ENCODE results near the gene SCAND1.

SCAND1 gene

DNA sequence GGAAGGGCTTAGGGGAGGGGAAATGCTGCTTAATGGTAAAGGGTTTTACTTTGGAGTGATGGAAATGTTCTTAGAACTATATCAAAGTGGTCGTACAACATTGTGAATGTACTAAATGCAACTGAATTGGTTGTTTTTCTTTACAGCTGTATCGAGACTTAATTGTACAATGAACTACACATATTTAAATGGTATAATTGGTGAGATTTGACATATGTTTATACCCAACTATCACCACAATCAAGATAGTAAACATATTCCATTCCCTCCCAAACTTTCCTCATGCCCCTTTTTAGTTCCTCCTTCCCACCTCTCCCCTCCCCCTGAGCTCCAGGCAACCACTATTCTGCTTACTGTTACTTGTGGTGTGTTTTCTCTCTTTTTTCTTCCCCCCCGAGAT lies 44.0 kb downstream of the SCAND1 start:
- TF ChIP-seq, protein P1, sequence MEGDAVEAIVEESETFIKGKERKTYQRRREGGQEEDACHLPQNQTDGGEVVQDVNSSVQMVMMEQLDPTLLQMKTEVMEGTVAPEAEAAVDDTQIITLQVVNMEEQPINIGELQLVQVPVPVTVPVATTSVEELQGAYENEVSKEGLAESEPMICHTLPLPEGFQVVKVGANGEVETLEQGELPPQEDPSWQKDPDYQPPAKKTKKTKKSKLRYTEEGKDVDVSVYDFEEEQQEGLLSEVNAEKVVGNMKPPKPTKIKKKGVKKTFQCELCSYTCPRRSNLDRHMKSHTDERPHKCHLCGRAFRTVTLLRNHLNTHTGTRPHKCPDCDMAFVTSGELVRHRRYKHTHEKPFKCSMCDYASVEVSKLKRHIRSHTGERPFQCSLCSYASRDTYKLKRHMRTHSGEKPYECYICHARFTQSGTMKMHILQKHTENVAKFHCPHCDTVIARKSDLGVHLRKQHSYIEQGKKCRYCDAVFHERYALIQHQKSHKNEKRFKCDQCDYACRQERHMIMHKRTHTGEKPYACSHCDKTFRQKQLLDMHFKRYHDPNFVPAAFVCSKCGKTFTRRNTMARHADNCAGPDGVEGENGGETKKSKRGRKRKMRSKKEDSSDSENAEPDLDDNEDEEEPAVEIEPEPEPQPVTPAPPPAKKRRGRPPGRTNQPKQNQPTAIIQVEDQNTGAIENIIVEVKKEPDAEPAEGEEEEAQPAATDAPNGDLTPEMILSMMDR (IDR thresholded peaks at IDR 0.05; ENCODE audit: low read depth, low read length, missing control alignments): no peak

DNA sequence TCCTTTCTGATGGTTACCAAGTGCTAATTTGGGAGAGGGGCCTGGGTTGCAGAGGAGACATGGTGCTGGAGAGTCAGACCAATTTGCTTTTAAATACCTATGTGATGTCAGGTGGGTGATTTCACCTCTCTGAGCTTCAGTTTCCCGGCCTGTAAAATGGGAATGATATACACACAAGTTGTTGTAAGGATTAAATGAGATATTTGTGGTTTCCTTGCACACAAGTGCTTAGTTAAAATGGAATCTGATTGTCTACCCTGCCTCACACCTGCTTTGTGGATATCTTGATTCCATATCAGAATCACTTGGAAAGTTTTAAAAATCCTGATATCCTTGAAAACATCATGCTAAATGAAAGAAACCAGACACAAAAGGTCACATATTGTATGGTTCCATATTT lies 44.5 kb downstream of the SCAND1 start:
- in situ Hi-C loops (cut with HindIII; ENCODE audit: low sequenced_read_pairs): no loop called here
- no peak for DNase-seq (ENCODE audit: low read depth)
- TF ChIP-seq, protein P1 (IDR thresholded peaks at IDR 0.05; ENCODE audit: low read depth, low read length, missing control alignments): no peak
- no peak overlapping the region for H3K4me3 ChIP-seq (ENCODE audit: low read depth, low read length)

More for the DNA sequence above, 44.0 kb downstream of the SCAND1 start:
- in situ Hi-C loops (cut with HindIII; ENCODE audit: low sequenced_read_pairs): no loop called here
- H3K4me3 ChIP-seq (ENCODE audit: low read depth, low read length): no peak overlapping the region
- no peak for DNase-seq (ENCODE audit: low read depth)

DNA sequence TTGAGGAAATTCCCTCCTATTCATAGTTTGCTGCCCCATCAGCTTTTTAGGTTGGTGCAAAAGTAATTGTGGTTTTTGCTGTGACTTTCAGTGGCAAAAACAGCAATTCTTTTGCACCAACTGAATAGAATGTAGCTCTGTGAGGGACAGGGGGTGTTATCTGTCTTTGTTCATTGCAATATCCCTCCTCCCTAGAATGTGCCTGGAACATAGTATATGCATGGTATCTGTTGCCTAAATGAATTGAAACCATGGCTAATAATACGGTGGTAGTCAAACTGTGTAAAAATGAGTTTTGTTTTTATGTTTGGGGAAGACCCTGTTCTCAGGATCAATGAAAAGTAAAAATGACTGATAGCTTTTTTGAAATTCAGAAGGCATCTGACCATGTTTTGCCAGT lies 45.1 kb downstream of the SCAND1 start:
- no peak overlapping the region for H3K4me3 ChIP-seq (ENCODE audit: low read depth, low read length)
- TF ChIP-seq, protein P1 (IDR thresholded peaks at IDR 0.05; ENCODE audit: low read depth, low read length, missing control alignments): no peak
- no peak for DNase-seq (ENCODE audit: low read depth)
- in situ Hi-C loops (cut with HindIII; ENCODE audit: low sequenced_read_pairs): no loop called here

DNA sequence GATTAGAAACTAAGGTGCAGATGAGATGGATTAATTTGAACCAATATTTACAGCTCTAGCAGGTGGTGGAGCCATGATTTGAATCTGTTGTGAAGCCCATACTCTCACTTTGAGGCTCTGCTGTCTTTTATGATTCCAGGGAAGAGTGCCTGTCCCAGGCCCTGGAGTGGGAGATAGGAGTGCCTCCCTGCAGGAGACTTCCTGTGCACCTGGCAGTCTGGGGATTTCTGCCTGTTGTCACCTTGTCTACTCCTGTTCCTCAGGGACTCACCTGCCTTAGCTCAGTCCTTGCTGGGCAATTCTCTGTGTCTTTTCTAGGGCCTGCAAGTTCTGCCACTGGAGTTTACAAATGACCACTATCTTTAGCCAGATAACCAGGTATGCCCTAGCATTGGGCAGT lies 46.3 kb downstream of the SCAND1 start:
- TF ChIP-seq, protein P1 (IDR thresholded peaks at IDR 0.05; ENCODE audit: low read depth, low read length, missing control alignments): no peak
- in situ Hi-C loops (cut with HindIII; ENCODE audit: low sequenced_read_pairs): no loop called here
- no peak overlapping the region for H3K4me3 ChIP-seq (ENCODE audit: low read depth, low read length)
- no peak for DNase-seq (ENCODE audit: low read depth)

DNA sequence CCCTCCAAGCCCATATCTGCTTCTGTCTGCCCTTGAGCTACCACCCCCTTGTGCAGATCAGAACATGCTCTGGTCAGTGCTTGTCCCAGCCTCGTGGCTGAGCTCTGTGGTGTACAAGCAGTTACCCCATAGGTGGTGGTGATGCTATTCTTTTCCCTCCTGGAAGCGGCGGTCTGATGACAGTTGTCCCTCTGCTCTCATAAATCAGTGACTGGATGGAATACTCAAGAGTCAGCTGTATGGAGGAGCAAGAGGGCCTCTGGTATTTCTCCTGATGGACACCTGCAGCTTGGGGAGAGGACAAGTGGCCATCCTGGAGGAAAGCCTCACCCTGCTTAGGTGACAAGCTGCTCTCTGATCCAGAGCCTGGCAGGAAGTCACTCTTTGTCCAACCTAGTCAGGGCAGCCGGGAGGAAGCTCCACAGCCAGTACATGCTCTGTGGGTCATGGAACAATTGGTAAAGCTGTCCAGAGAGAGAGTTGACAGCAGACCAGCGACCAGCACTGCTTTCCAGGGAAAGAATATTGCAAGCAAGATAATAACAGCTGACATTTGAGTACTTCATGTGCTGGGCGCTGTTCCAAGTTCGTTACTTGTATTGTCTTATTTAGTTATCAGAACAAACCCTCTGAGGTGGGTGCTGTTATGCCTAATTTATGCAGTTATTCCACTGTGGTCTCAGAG lies 47.1 kb downstream of the SCAND1 start:
- in situ Hi-C loops (cut with HindIII; ENCODE audit: low sequenced_read_pairs): no loop called here
- no peak for DNase-seq (ENCODE audit: low read depth)
- H3K4me3 ChIP-seq (ENCODE audit: low read depth, low read length): no peak overlapping the region
- TF ChIP-seq, protein P1 (IDR thresholded peaks at IDR 0.05; ENCODE audit: low read depth, low read length, missing control alignments): no peak

DNA sequence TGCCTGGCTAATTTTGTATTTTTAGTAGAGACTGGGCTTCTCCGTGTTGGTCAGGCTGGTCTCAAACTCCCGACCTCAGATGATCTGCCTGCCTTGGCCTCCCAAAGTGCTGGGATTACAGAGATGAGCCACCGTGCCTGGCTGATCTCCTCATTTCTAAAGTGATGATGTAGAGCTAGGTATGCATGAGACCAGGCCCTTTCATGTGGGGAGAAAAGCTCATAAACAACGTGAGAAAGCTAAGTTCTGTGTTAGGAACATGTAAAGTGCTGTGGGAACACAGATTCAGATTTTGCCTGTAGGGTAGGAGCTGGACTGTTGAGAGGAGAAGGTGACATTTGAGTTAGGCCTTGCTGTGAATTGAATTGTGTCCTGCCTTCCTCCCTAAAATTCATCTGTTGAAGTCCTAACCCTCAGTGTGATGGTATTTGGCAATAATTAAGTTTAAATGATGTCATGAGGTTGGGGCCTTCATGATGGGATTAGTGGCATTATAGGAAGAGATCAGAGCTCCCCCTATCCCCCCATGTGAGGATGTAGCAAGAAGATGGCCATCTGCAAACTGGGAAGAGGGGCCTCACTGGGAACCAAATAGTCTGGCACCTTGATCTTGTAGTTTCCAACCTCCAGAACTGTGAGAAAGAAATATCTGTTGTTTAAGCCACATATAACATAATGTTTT lies 49.2 kb downstream of the SCAND1 start:
- in situ Hi-C loops (cut with HindIII; ENCODE audit: low sequenced_read_pairs): no loop called here
- no peak overlapping the region for H3K4me3 ChIP-seq (ENCODE audit: low read depth, low read length)
- TF ChIP-seq, protein P1 (IDR thresholded peaks at IDR 0.05; ENCODE audit: low read depth, low read length, missing control alignments): no peak
- no peak for DNase-seq (ENCODE audit: low read depth)
